GM12878 (cell line): ENCODE measurements around the gene ZNF791. TPM values are rescaled to one million over a fixed set of nuclear protein-coding genes. Genes with fewer than 3 reads are reported as not detected.
A peak's percentile ranks its signal among the peaks of the same experiment; 100 is the strongest.

ENCODE experiments used
- ATAC-seq: fragments of 200-7000 bp; cut with Tn5 transposase; 3 replicates; pipeline ENCODE4 v1.9.1; 2020; ENCODE audit warnings: mild to moderate bottlenecking, moderate library complexity
- BruUV-seq: library from RNA; stranded (reverse); fragments of 400-500 nt; replicated peaks from 2 replicates; lab custom pipeline; 2021; lab: Mats Ljungman, UMichigan
- CTCF ChIA-PET: fragments of 300-600 bp; sonication (Branson Sonifier 250); formaldehyde crosslinking; extraction: SDS; loops from one replicate; lab custom pipeline; 2021; ENCODE audit warnings: inconsistent platforms; lab: Yijun Ruan, JAX
- POLR2A ChIA-PET: fragments of 350-600 bp; formaldehyde crosslinking; extraction: SDS; loops from one replicate; lab custom pipeline; 2021; ENCODE audit warnings: inconsistent platforms; lab: Charles Lee
- RAD21 ChIA-PET: fragments of 300-600 bp; sonication (Branson Sonifier 250); formaldehyde crosslinking; loops from one replicate; lab custom pipeline; 2023; ENCODE audit warnings: antibody characterized with exemption; ENCODE audit not compliant: unreplicated experiment; lab: Charles Lee
- SMC1A ChIA-PET: fragments of 300-600 bp; sonication (Branson Sonifier 250); formaldehyde crosslinking; loops from one replicate; lab custom pipeline; 2023; ENCODE audit not compliant: unreplicated experiment, uncharacterized antibody; lab: Charles Lee
- DNase-seq: peaks from one replicate; pipeline ENCODE4 v3.0.0-alpha.2; 2011; ENCODE audit warnings: low read depth, low spot score
- FAIRE-seq: peaks from 3 replicates; lab custom pipeline; 2011; peaks lifted over from hg19 to GRCh38; lab: Jason Lieb, UNC
- H2AFZ ChIP-seq: 2 replicates; pipeline ENCODE4 v1.6.0; 2011; ENCODE audit warnings: low read depth, low read length, control low read depth; ENCODE audit not compliant: control insufficient read depth
- H3K27ac ChIP-seq: 2 replicates; pipeline ENCODE4 v1.5.1; 2011; ENCODE audit warnings: control low read depth; ENCODE audit not compliant: control insufficient read depth, insufficient read depth
- H3K27me3 ChIP-seq, 2 experiments: replicated peaks in 1 of 2; 2 replicates each; pipeline versions ENCODE4 v1.6.0 to v1.6.1; 2011; ENCODE audit warnings: low read length in 1 of 2; ENCODE audit not compliant: control insufficient read depth in 2 of 2, insufficient read depth in 2 of 2
- H3K36me3 ChIP-seq, 2 experiments: 2 replicates each; pipeline ENCODE4 v1.5.1; 2011; ENCODE audit warnings: low read length in 1 of 2; ENCODE audit not compliant: control insufficient read depth in 2 of 2, insufficient read depth in 2 of 2
- H3K4me1 ChIP-seq: 2 replicates; pipeline ENCODE4 v1.6.1; 2011; ENCODE audit warnings: mild to moderate bottlenecking, low read length, moderate library complexity, mixed read lengths; ENCODE audit not compliant: control insufficient read depth, insufficient read depth
- H3K4me2 ChIP-seq: 2 replicates; pipeline ENCODE4 v1.6.0; 2011; ENCODE audit warnings: control low read depth; ENCODE audit not compliant: control insufficient read depth, insufficient read depth
- H3K4me3 ChIP-seq: fragments of 200-600 bp; sonication (generic); 2 replicates; pipeline ENCODE4 v1.5.1; 2016
- H3K79me2 ChIP-seq: 2 replicates; pipeline ENCODE4 v1.6.0; 2011; ENCODE audit warnings: low read length; ENCODE audit not compliant: control insufficient read depth, insufficient read depth
- H3K9ac ChIP-seq: 2 replicates; pipeline ENCODE4 v1.8.0; 2011; ENCODE audit warnings: low read length, control low read depth, mixed read lengths; ENCODE audit not compliant: control insufficient read depth, insufficient read depth
- H3K9me3 ChIP-seq: replicated peaks from 3 replicates; pipeline ENCODE4 v1.5.1; 2011; ENCODE audit warnings: mild to moderate bottlenecking, low read length; ENCODE audit not compliant: control insufficient read depth, insufficient read depth
- H4K20me1 ChIP-seq: 2 replicates; pipeline ENCODE4 v1.6.0; 2011; ENCODE audit not compliant: control insufficient read depth, insufficient read depth
- KLF5 ChIP-seq: fragments of 450-650 bp; IDR thresholded peaks from 2 replicates; pipeline ENCODE4 v1.6.1; 2014; ENCODE audit warnings: mild to moderate bottlenecking; ENCODE audit not compliant: partially characterized antibody
- RELA ChIP-seq: fragments of 450-650 bp; IDR thresholded peaks from 2 replicates; pipeline ENCODE4 v1.8.0; 2014; ENCODE audit warnings: borderline replicate concordance; ENCODE audit not compliant: partially characterized antibody
- RUNX3 ChIP-seq: IDR thresholded peaks from 2 replicates; pipeline ENCODE4 v1.6.1; 2012; ENCODE audit warnings: low read length, inconsistent platforms
- TCF3 ChIP-seq: IDR thresholded peaks from 2 replicates; pipeline ENCODE4 v1.6.1; 2012; ENCODE audit warnings: low read depth, mild to moderate bottlenecking, low read length, borderline replicate concordance; ENCODE audit not compliant: insufficient read depth
- ZBED1 ChIP-seq: IDR thresholded peaks from 2 replicates; pipeline ENCODE4 v1.6.1; 2016; ENCODE audit warnings: borderline replicate concordance
- WGBS: methylation state at CpG from one replicate; pipeline ENCODE4 v1.1.6; 2016; ENCODE audit warnings: low lambda C conversion rate; ENCODE audit not compliant: insufficient replicate concordance, insufficient coverage; ENCODE audit errors: missing lambda C conversion rate; 5-methylcytosine and 5-hydroxymethylcytosine counted together
- in situ Hi-C: fragments of 300-500 bp; cut with MboI; formaldehyde crosslinking; loops from 9 replicates; pipeline ENCODE4 v1.14.3; 2018; ENCODE audit warnings: mixed read lengths
- intact Hi-C: fragments of 100-400 bp; cut with micrococcal nuclease; formaldehyde crosslinking; loops from one replicate; pipeline ENCODE4 v1.14.2; 2022; ENCODE audit not compliant: unreplicated experiment
- polyA plus RNA-seq, 11 experiments: library from polyadenylated mRNA; depleted of rRNA in 4 of 11; unstranded in 6 of 11; stranded (reverse) in 5 of 11; fragments of >200 nt; fragmentation: Nextera tagmentation in 4 of 11; fragmentation: Illumina TruSeq in 1 of 11; extraction: Ambion mirVana in 4 of 11; extraction: Trizol in 1 of 11; gene quantifications; 1 replicate in 1 of 11; 2 replicates in 10 of 11; pipeline versions ENCODE4 v1.2.1 to v1.2.3, GENCODE V29; 2011 to 2016; ENCODE audit warnings: inconsistent platforms in 2 of 11, missing spikeins in 2 of 11, low read depth in 1 of 11
- total RNA-seq, 4 experiments: library from RNA; depleted of rRNA in 3 of 4; stranded (reverse); fragments of >200 nt in 3 of 4; fragmentation: Illumina TruSeq in 1 of 4; extraction: Trizol in 1 of 4; gene quantifications; 2 replicates each; pipeline versions ENCODE4 v1.2.1 to v1.2.3, GENCODE V29; 2013 to 2021
- TF ChIP-seq, protein P1 (sequence below): IDR thresholded peaks from 2 replicates; pipeline ENCODE4 v1.6.1; 2012; ENCODE audit warnings: low read depth, low read length, improper control_type of control experiment
- TF ChIP-seq, protein P2 (sequence below): fragments of 450-650 bp; IDR thresholded peaks from 2 replicates; pipeline ENCODE4 v1.6.1; 2016; ENCODE audit warnings: mild to moderate bottlenecking, moderate library complexity, borderline replicate concordance
- TF ChIP-seq, protein P3 (sequence below): fragments of 450-650 bp; formaldehyde crosslinking; IDR thresholded peaks from 2 replicates; pipeline ENCODE4 v1.4.0; 2022; ENCODE audit warnings: mild to moderate bottlenecking, moderate library complexity
- TF ChIP-seq, protein P4 (sequence below): fragments of 450-650 bp; IDR thresholded peaks from 2 replicates; pipeline ENCODE4 v1.6.1; 2017; ENCODE audit warnings: mild to moderate bottlenecking, moderate library complexity
- TF ChIP-seq, protein P5 (sequence below): fragments of 450-650 bp; IDR thresholded peaks from 2 replicates; pipeline ENCODE4 v1.6.1; 2016; ENCODE audit warnings: mild to moderate bottlenecking

ZNF791 gene
- total and polyA plus RNA-seq, 10 of the 15 experiments (the other 5 are each of a cell fraction or from before 2014, with no cell fraction given), result 7.5 to 24.0 (median 11.8) TPM

DNA sequence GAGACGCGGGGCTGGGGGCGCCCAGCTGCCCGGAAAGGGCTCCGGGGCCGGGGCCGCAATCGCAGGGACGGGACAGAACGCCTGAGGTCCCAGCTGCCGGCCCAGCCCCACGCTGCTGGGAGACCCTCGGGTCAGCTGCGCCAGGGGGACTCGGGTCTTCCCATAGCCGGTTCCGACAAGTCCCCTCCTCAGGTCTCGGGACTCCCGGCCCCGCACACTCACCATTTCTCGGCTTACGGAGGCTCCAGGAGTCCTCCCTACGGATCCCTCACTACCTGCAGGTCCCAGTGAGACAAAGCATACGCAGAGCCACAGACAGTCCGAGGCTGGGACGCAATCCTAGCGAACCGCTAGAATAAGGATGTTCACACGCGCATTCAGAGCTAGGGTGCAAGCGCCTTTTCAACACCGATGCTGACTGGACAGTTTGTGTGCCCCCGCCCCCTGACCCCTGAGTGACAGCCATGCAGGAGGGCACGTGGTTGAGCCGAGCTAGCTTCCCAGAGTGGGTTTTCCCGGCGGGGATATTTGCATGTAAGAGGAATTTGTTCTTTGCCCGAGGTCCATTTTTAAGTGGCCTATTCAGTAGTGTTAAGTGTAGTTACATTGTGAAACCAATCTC, 13.7 kb upstream of the ZNF791 start:
- ChIA-PET SMC1A (no interaction called here), CTCF (no interaction called here), RAD21 (no interaction called here), POLR2A (no interaction called here)
- no peak overlapping the region for H3K4me3 ChIP-seq
- H2AFZ ChIP-seq, result no peak overlapping the region
- no peaks in the 10 kb centered on the region for H4K20me1 ChIP-seq
- no peaks in the 10 kb centered on the region for H3K27me3 ChIP-seq
- H3K36me3 ChIP-seq, result no peaks in the 10 kb centered on the region; a peak in 2 of 4 replicates
- no peak overlapping the region for H3K4me2 ChIP-seq
- TSS peak; percentile 35 for BruUV-seq
- WGBS, result 95% methylated on average over 38 of the region's 38 CpGs
- no peak for FAIRE-seq
- no peak for DNase-seq
- no peak overlapping the region for H3K27ac ChIP-seq
- no peak for ATAC-seq
- no peaks in the 10 kb centered on the region for H3K79me2 ChIP-seq
- H3K9me3 ChIP-seq, result no peaks in the 10 kb centered on the region; the same call in 2 of the 3 replicates
- no peaks in the 10 kb centered on the region for H3K4me1 ChIP-seq
- in situ Hi-C loops, result no loop called here
- H3K9ac ChIP-seq, result no peak overlapping the region
- intact Hi-C loops, result no loop called here
- TF ChIP-seq TCF3 (no peak), KLF5 (no peak), RELA (no peak), ZBED1 (no peak), RUNX3 (no peak)
- TF ChIP-seq, protein P1, sequence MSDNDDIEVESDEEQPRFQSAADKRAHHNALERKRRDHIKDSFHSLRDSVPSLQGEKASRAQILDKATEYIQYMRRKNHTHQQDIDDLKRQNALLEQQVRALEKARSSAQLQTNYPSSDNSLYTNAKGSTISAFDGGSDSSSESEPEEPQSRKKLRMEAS, result no peak
- TF ChIP-seq, protein P2, sequence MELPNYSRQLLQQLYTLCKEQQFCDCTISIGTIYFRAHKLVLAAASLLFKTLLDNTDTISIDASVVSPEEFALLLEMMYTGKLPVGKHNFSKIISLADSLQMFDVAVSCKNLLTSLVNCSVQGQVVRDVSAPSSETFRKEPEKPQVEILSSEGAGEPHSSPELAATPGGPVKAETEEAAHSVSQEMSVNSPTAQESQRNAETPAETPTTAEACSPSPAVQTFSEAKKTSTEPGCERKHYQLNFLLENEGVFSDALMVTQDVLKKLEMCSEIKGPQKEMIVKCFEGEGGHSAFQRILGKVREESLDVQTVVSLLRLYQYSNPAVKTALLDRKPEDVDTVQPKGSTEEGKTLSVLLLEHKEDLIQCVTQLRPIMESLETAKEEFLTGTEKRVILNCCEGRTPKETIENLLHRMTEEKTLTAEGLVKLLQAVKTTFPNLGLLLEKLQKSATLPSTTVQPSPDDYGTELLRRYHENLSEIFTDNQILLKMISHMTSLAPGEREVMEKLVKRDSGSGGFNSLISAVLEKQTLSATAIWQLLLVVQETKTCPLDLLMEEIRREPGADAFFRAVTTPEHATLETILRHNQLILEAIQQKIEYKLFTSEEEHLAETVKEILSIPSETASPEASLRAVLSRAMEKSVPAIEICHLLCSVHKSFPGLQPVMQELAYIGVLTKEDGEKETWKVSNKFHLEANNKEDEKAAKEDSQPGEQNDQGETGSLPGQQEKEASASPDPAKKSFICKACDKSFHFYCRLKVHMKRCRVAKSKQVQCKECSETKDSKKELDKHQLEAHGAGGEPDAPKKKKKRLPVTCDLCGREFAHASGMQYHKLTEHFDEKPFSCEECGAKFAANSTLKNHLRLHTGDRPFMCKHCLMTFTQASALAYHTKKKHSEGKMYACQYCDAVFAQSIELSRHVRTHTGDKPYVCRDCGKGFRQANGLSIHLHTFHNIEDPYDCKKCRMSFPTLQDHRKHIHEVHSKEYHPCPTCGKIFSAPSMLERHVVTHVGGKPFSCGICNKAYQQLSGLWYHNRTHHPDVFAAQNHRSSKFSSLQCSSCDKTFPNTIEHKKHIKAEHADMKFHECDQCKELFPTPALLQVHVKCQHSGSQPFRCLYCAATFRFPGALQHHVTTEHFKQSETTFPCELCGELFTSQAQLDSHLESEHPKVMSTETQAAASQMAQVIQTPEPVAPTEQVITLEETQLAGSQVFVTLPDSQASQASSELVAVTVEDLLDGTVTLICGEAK, result no peak
- TF ChIP-seq, protein P3, sequence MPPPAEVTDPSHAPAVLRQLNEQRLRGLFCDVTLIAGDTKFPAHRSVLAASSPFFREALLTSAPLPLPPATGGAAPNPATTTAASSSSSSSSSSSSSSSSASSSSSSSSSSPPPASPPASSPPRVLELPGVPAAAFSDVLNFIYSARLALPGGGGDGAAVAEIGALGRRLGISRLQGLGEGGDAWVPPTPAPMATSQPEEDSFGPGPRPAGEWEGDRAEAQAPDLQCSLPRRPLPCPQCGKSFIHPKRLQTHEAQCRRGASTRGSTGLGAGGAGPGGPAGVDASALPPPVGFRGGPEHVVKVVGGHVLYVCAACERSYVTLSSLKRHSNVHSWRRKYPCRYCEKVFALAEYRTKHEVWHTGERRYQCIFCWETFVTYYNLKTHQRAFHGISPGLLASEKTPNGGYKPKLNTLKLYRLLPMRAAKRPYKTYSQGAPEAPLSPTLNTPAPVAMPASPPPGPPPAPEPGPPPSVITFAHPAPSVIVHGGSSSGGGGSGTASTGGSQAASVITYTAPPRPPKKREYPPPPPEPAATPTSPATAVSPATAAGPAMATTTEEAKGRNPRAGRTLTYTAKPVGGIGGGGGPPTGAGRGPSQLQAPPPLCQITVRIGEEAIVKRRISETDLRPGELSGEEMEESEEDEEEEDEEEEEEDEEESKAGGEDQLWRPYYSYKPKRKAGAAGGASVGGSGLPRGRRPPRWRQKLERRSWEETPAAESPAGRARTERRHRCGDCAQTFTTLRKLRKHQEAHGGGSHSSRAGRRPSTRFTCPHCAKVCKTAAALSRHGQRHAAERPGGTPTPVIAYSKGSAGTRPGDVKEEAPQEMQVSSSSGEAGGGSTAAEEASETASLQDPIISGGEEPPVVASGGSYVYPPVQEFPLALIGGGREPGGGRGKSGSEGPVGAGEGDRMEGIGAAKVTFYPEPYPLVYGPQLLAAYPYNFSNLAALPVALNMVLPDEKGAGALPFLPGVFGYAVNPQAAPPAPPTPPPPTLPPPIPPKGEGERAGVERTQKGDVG (CRISPR knock-in tag), result no peak
- TF ChIP-seq, protein P4, sequence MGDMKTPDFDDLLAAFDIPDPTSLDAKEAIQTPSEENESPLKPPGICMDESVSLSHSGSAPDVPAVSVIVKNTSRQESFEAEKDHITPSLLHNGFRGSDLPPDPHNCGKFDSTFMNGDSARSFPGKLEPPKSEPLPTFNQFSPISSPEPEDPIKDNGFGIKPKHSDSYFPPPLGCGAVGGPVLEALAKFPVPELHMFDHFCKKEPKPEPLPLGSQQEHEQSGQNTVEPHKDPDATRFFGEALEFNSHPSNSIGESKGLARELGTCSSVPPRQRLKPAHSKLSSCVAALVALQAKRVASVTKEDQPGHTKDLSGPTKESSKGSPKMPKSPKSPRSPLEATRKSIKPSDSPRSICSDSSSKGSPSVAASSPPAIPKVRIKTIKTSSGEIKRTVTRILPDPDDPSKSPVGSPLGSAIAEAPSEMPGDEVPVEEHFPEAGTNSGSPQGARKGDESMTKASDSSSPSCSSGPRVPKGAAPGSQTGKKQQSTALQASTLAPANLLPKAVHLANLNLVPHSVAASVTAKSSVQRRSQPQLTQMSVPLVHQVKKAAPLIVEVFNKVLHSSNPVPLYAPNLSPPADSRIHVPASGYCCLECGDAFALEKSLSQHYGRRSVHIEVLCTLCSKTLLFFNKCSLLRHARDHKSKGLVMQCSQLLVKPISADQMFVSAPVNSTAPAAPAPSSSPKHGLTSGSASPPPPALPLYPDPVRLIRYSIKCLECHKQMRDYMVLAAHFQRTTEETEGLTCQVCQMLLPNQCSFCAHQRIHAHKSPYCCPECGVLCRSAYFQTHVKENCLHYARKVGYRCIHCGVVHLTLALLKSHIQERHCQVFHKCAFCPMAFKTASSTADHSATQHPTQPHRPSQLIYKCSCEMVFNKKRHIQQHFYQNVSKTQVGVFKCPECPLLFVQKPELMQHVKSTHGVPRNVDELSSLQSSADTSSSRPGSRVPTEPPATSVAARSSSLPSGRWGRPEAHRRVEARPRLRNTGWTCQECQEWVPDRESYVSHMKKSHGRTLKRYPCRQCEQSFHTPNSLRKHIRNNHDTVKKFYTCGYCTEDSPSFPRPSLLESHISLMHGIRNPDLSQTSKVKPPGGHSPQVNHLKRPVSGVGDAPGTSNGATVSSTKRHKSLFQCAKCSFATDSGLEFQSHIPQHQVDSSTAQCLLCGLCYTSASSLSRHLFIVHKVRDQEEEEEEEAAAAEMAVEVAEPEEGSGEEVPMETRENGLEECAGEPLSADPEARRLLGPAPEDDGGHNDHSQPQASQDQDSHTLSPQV, result no peak
- TF ChIP-seq, protein P5, sequence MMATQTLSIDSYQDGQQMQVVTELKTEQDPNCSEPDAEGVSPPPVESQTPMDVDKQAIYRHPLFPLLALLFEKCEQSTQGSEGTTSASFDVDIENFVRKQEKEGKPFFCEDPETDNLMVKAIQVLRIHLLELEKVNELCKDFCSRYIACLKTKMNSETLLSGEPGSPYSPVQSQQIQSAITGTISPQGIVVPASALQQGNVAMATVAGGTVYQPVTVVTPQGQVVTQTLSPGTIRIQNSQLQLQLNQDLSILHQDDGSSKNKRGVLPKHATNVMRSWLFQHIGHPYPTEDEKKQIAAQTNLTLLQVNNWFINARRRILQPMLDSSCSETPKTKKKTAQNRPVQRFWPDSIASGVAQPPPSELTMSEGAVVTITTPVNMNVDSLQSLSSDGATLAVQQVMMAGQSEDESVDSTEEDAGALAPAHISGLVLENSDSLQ, result no peak
